ENCODE data around the gene PBXIP1.

Gene PBXIP1

GRCh38 chr1:154937988-154938386, 17.9 kb downstream of the PBXIP1 start:
- H3K4me1 ChIP-seq (ENCODE audit: control insufficient read depth, low read length): peaks cover 71% of the 10 kb centered on the region
- peak overlapping the region; percentile 86 for H3K4me2 ChIP-seq (ENCODE audit: low read length)
- H3K4me3 ChIP-seq (ENCODE audit: low read length): peak overlapping the region; percentile 89
- TF ChIP-seq CTCF (IDR thresholded peaks at IDR 0.05; ENCODE audit: low read depth, low read length, poor library complexity, severe bottlenecking) (no peak), EZH2phosphoT487 (IDR thresholded peaks at IDR 0.05; ENCODE audit: borderline replicate concordance, low read length) (no peak)
- peaks cover 74% of the 10 kb centered on the region for H3K79me2 ChIP-seq (ENCODE audit: control insufficient read depth, low read length)
- peaks cover 25% of the 10 kb centered on the region for H3F3A ChIP-seq (ENCODE audit: control insufficient read depth, insufficient read depth)
- no peaks in the 10 kb centered on the region for H4K20me1 ChIP-seq (ENCODE audit: control insufficient read depth, insufficient read depth, low read depth, low read length)
- no peaks in the 10 kb centered on the region for H3K27me3 ChIP-seq (ENCODE audit: control insufficient read depth, low read length)
- H3K9me3 ChIP-seq (ENCODE audit: control insufficient read depth, insufficient read depth, low read length): no peaks in the 10 kb centered on the region
- H3K36me3 ChIP-seq (ENCODE audit: control insufficient read depth, low read length): peaks cover 12% of the 10 kb centered on the region
- H3K9me2 ChIP-seq (replicated peaks; ENCODE audit: control insufficient read depth, low read length): no peaks in the 10 kb centered on the region
- peak overlapping the region; percentile 97 for H3K27ac ChIP-seq (ENCODE audit: low read depth, low read length)

GRCh38 chr1:154937085-154937987, 18.6 kb downstream of the PBXIP1 start:
- Histone ChIP-seq H3K79me2 (ENCODE audit: control insufficient read depth, low read length) (peaks cover 69% of the 10 kb centered on the region), H3K4me1 (ENCODE audit: control insufficient read depth, low read length) (peaks cover 65% of the 10 kb centered on the region)

GRCh38 chr1:154936555-154937084, 19.3 kb downstream of the PBXIP1 start, which contains the start of gene PMVK:
TSS of gene PMVK (minus strand) at chr1:154936719. CDS start at chr1:154936685, 34 bp downstream.
- Histone ChIP-seq H3K27me3 (ENCODE audit: control insufficient read depth, low read length) (no peaks in the 10 kb centered on the region), H3F3A (ENCODE audit: control insufficient read depth, insufficient read depth) (peaks cover 23% of the 10 kb centered on the region), H3K36me3 (ENCODE audit: control insufficient read depth, low read length) (peaks cover 9% of the 10 kb centered on the region), H3K27ac (ENCODE audit: low read depth, low read length) (peak within 1 kb of the TSS; percentile 97), H3K4me3 (ENCODE audit: low read length) (peak within 1 kb of the TSS; percentile 89), H3K79me2 (ENCODE audit: control insufficient read depth, low read length) (peaks cover 62% of the 10 kb centered on the region), H4K20me1 (ENCODE audit: control insufficient read depth, insufficient read depth, low read depth, low read length) (no peaks in the 10 kb centered on the region), H3K9me2 (replicated peaks; ENCODE audit: control insufficient read depth, low read length) (no peaks in the 10 kb centered on the region), H3K4me1 (ENCODE audit: control insufficient read depth, low read length) (peaks cover 58% of the 10 kb centered on the region), H3K9me3 (ENCODE audit: control insufficient read depth, insufficient read depth, low read length) (no peaks in the 10 kb centered on the region), H3K4me2 (ENCODE audit: low read length) (peak within 1 kb of the TSS; percentile 86)
- TF ChIP-seq EZH2phosphoT487 (IDR thresholded peaks at IDR 0.05; ENCODE audit: borderline replicate concordance, low read length): no peak
- TF ChIP-seq CTCF (IDR thresholded peaks at IDR 0.05; ENCODE audit: low read depth, low read length, poor library complexity, severe bottlenecking): peak; percentile 63

More at GRCh38 chr1:154937085-154937987, 18.6 kb downstream of the PBXIP1 start:
- TF ChIP-seq CTCF (IDR thresholded peaks at IDR 0.05; ENCODE audit: low read depth, low read length, poor library complexity, severe bottlenecking): peak; percentile 48
- TF ChIP-seq EZH2phosphoT487 (IDR thresholded peaks at IDR 0.05; ENCODE audit: borderline replicate concordance, low read length): no peak
- H3K27ac ChIP-seq (ENCODE audit: low read depth, low read length): peak overlapping the region; percentile 97
- H3K9me2 ChIP-seq (replicated peaks; ENCODE audit: control insufficient read depth, low read length): no peaks in the 10 kb centered on the region
- H3K27me3 ChIP-seq (ENCODE audit: control insufficient read depth, low read length): no peaks in the 10 kb centered on the region
- no peaks in the 10 kb centered on the region for H4K20me1 ChIP-seq (ENCODE audit: control insufficient read depth, insufficient read depth, low read depth, low read length)
- H3K36me3 ChIP-seq (ENCODE audit: control insufficient read depth, low read length): peaks cover 10% of the 10 kb centered on the region
- peak overlapping the region; percentile 86 for H3K4me2 ChIP-seq (ENCODE audit: low read length)
- peak overlapping the region; percentile 89 for H3K4me3 ChIP-seq (ENCODE audit: low read length)
- no peaks in the 10 kb centered on the region for H3K9me3 ChIP-seq (ENCODE audit: control insufficient read depth, insufficient read depth, low read length)
- peaks cover 23% of the 10 kb centered on the region for H3F3A ChIP-seq (ENCODE audit: control insufficient read depth, insufficient read depth)

All from DOHH2 (cell line).